ENCODE results near the gene PSMG3.

The PSMG3 gene, protein sequence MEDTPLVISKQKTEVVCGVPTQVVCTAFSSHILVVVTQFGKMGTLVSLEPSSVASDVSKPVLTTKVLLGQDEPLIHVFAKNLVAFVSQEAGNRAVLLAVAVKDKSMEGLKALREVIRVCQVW

DNA sequence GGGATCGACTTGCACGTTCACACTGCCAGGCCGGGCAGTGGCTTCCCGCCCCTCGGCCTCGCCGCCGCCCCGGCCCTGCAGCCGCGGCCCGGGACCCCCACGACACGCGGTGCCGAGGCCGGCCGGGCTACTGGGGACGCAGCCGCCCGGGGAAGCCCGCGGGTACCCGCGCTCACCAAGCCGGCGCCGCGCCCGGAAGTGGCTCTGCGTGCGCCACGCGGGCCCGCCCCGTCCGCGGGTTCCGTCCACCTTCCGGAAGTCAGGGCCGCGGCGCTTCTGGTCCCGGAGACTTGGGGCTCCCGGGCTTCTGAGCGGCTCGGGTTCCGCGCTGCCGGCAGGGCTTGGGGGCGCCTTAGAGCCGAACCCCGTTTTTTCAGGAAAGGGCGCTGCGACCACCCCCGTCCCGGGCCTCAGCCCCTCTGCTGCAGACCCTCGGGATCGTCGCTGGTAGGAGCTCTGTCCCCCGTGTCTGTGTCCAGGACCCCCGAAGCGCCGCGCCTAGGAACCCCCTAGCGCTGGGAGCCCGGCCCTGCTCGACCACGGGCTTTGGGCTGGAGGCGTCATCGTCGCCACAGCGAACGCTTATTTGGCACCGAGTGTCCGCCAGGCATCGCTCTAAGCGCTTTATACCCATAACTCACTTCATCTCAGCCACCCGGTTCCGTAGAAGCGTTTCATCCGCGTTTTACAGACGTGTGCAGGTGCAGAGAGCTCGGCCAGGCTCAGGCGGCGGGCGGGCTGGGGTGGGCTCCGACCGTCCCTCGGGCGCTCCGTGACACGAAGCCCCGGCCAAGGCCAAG is at the start of gene PSMG3:
PSMG3 (minus strand) TSS at position 200 of the 800 bp plus-strand sequence. CDS start 693 bp downstream, outside the sequence.
- peak; percentile 67 for DNase-seq (ENCODE audit: low read depth)
- H3K4me3 ChIP-seq (ENCODE audit: low read depth, low read length), result peak within 1 kb of the TSS; percentile 71
- TF ChIP-seq, protein P1, sequence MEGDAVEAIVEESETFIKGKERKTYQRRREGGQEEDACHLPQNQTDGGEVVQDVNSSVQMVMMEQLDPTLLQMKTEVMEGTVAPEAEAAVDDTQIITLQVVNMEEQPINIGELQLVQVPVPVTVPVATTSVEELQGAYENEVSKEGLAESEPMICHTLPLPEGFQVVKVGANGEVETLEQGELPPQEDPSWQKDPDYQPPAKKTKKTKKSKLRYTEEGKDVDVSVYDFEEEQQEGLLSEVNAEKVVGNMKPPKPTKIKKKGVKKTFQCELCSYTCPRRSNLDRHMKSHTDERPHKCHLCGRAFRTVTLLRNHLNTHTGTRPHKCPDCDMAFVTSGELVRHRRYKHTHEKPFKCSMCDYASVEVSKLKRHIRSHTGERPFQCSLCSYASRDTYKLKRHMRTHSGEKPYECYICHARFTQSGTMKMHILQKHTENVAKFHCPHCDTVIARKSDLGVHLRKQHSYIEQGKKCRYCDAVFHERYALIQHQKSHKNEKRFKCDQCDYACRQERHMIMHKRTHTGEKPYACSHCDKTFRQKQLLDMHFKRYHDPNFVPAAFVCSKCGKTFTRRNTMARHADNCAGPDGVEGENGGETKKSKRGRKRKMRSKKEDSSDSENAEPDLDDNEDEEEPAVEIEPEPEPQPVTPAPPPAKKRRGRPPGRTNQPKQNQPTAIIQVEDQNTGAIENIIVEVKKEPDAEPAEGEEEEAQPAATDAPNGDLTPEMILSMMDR (IDR thresholded peaks at IDR 0.05; ENCODE audit: low read depth, low read length, missing control alignments), result peak; percentile 24

DNA sequence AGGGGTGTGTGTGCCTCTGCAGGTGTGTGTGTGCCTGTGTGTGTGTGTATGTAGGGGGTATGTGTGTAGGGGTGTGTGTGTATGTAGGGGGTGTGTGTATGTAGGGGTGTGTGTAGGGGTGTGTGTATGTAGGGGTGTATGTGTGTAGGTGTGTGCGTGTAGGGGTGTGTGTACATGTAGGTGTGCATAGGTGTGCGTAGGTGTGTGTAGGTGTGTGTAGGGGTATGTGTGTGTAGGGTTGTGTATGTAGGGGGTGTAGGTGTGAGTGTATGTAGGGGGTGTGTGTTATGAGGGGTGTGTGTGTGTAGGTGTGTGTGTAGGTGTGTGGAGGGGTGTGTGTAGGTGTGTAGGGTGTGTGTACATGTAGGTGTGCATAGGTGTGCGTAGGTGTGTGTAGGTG is 48.6 kb upstream of the PSMG3 start:
- TF ChIP-seq, protein P1 (IDR thresholded peaks at IDR 0.05; ENCODE audit: low read depth, low read length, missing control alignments), result no peak
- DNase-seq (ENCODE audit: low read depth), result no peak
- no peak overlapping the region for H3K4me3 ChIP-seq (ENCODE audit: low read depth, low read length)

DNA sequence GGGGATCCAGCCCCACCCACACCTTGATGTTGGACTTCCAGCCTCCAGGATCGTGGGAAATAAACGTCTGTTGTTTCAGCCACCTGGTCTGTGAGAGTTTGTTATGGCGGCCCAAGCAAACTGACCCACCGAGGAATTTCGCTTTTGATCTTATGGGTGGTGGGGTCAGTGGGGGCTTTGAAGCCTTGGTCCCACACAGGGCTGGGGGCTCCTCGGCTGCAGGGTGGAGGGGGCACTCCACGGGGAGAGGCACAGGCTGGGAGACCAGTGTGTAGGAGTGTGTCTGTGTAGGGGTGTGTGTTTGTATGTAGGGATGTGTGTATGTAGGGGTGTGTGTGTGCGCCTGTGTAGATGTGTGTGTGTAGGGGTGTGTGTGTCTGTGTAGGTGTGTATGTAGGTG is 48.1 kb upstream of the PSMG3 start:
- TF ChIP-seq, protein P1 (IDR thresholded peaks at IDR 0.05; ENCODE audit: low read depth, low read length, missing control alignments), result no peak
- no peak for DNase-seq (ENCODE audit: low read depth)
- H3K4me3 ChIP-seq (ENCODE audit: low read depth, low read length), result no peak overlapping the region

DNA sequence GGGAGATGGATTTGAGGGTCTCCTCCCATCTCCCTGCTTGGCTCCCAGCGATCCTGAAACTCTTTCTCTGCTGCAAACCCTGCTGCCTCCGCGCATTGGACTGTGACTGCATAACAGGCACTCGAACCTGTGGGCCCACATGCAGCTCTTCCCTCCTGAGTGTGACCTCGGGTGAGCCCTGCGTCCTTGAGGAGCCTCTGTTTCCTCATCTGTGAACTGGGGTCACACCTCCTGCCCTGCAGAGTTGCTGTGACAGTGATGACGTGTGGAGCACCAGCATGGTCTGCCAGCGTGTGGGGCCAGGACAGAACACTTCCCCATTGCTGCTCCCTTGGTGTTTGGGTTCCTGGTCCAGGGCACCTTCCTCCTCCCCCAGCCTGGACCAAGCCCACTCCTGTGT is 46.9 kb upstream of the PSMG3 start:
- TF ChIP-seq, protein P1 (IDR thresholded peaks at IDR 0.05; ENCODE audit: low read depth, low read length, missing control alignments), result no peak
- no peak overlapping the region for H3K4me3 ChIP-seq (ENCODE audit: low read depth, low read length)
- DNase-seq (ENCODE audit: low read depth), result no peak

DNA sequence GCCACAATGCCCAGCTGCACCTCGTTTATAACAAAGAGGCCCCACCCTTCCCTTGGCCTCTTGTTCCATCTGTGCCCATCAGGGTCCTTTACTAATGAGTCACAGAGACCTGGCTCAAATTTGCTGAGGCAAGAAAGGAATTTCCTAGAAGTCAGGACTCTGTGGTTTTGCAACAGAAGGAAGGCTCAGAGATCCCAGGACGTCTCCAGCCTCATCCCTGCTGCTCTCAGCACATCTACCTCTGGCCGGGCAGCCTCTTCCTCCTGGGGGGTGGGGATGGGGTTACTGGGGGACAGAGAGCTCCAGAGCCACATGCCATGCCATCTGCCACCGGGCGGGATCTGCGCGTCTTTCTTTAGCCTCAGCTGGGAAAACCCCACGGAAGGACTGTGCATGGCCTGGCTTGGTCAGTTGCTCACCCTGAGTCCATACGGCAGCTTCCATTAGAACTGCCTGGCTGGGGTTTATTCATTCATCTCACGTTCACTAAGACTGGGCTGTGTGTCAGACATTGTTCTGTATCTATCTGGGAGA is 41.9 kb upstream of the PSMG3 start:
- H3K4me3 ChIP-seq (ENCODE audit: low read depth, low read length), result no peak overlapping the region
- TF ChIP-seq, protein P1 (IDR thresholded peaks at IDR 0.05; ENCODE audit: low read depth, low read length, missing control alignments), result no peak
- no peak for DNase-seq (ENCODE audit: low read depth)

DNA sequence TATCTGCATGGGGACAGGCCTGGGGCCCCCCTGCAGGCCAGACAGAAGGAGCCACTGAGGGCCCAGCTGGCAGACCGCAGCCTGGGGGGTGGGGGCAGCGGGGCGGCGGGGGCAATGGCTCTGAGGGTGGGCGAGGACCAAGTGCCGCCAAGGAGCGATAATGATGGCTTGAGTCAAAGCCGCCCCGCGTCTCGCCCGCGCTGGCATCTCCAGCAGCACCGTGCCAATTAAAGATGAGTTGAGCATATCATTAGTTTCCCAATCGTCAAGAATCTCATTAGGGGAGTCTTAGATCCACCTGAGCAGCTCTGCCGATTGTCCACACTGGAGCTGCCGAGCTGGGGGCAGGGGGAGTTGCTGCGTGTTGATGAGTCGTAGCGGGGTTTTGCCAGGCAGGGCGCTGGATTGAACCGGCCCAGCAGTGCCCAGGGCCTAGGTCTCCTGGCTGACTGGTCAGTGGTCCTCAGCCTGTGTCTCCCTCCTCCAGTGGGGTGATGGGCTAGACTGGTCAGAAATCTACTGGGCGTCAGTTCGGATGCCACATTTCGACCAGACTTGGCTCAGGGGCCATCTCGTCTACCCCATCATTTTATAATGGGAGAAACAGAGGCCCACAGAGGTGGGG is 41.0 kb upstream of the PSMG3 start:
- H3K4me3 ChIP-seq (ENCODE audit: low read depth, low read length), result no peak overlapping the region
- TF ChIP-seq, protein P1 (IDR thresholded peaks at IDR 0.05; ENCODE audit: low read depth, low read length, missing control alignments), result no peak
- no peak for DNase-seq (ENCODE audit: low read depth)
